Measurements from ENCODE around the gene ACBD3.

The ACBD3 gene

DNA sequence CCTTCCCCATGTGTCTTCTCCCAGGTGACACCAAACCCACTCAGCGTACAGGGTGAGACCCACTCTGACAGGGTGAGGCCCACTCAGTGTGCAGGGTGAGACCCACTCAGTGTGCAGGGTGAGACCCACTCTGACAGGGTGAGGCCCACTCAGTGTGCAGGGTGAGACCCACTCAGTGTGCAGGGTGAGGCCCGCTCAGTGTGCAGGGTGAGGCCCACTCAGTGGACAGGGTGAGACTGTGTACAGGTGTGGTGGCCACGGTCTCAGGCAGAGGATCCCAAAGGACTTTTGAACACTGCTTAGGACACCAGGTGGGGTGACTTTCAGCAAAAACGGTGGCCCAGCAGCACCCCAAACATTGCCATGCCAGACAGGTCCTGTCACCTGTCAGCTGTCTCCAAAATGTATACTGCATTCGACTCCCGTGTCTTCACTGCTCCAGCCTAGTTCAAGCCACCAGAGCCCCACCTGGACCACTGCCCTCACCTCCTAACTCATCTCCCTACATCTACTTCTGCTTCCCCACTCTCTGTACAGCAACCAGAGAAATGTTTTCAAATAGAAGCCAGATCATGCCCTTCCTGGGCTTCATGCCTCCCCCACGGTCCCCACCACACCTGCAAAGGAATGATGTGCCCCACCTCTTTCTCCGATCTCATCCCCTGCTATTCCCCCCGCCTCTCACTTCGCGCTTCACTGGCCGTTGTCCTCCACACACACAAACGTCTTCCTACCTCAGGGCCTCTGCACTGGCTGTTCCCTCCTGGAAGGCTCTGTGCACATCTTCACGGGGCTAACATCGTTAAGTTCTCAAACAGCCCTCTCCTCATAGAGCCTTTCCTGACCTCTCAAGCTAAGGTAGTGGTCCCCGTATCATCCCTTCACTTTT, 52.1 kb downstream of the ACBD3 start:
- no peak for DNase-seq (ENCODE audit: low read depth)

DNA sequence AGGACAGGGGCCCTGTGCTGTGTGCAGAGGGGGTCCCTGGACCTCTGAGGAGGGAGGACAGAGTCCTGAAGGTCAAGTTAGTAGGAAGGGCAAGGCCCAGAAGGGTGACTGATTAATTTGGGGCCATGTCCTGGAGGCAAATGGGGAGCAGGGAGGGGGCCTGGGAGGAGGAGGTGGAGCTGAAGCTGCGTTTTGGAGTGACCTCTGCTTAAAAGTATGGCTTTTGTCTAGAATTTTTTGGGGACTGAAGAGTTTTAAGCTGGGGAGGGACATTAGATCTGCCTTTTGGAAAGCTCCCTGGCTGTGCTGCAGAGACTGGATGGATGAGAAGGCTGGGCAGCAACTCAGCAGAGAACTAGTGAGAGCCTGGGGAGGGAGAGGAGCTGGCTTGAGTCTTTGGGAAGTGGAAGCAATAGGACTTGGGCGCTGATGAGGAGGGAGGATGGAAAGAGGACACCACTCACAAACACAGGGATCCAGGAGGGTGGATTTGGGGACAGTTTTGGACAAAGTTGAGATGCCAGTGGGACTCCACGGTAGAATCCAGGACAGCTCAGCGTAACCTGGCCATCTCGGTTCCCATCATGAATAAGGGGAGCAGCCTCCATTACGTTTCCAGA, 52.9 kb downstream of the ACBD3 start:
- no peak for DNase-seq (ENCODE audit: low read depth)

DNA sequence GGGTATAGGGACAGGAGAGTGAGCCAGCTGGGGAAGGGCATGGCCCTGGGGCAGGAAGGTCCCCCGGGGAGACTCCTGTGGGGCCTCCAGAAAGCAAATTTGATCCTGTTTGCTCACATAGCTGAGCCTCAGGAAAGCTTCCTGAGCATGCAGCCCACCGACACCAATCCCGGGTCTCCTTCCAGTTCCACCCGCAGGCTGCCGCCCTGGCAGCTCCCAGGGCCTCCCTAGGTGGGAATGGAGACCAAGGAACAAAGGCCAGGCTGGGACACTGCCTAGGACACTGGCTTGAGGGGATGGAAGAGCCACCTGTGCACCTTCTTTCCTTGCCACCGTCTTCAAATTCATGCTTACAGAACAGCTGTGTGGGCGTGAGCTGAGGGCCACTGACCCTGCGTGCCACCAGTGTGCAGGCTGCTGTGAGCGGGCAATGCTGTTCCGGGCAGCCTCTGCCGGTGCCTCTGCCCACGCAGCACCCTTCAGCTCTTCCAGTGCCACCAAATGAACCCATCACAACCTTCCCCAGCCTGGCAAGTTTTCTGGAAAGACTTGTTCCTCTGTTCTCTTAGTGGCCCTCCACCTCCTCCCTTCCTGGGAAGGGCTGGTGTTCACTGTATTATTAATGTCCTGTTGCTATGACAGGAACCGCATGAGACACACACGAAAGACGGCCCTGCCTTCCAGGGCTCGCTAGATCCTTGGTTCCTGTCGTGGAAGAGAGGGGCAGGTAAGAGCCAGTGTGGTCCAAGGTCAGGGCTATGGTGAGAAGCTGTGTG, 53.6 kb downstream of the ACBD3 start:
- no peak for DNase-seq (ENCODE audit: low read depth)

- DNase-seq (ENCODE audit: low read depth), result no peak
These were observed 54.9 kb downstream of the ACBD3 start for GRCh38 chr1:226131639-226132038.

- no peak for DNase-seq (ENCODE audit: low read depth)
These were observed 57.3 kb downstream of the ACBD3 start for GRCh38 chr1:226129230-226129629.

GRCh38 chr1:226128487-226129075, 58.0 kb downstream of the ACBD3 start:
- DNase-seq (ENCODE audit: low read depth), result no peak

GRCh38 chr1:226126824-226127569, 59.5 kb downstream of the ACBD3 start:
- DNase-seq (ENCODE audit: low read depth), result no peak

DNA sequence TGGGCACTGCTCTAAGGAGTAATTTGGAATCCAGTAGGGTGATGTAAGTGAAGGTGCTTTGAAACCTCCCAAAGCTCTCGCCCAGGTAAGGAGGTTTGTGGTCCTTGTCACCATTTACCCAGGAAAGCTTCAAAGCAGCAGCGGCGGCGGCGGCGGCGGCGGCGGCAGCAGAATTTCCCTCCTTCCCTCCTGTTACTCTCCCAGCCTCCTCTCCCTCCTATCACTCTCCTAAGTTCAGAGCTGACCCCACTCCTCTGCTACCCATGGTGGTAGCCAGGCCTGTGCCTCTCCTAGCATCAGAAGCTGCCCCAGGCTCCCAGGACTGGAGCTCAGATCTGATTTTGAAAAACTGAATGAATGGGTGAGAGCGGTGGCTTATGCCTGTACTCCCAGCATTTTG, 60.7 kb downstream of the ACBD3 start:
- DNase-seq (ENCODE audit: low read depth), result no peak

- DNase-seq (ENCODE audit: low read depth), result peak; percentile 87
These were observed 61.4 kb downstream of the ACBD3 start for GRCh38 chr1:226125097-226125630.

- no peak for DNase-seq (ENCODE audit: low read depth)
These were observed 62.7 kb downstream of the ACBD3 start for GRCh38 chr1:226123591-226124471.

- DNase-seq (ENCODE audit: low read depth), result no peak
These were observed 63.4 kb downstream of the ACBD3 start for GRCh38 chr1:226123212-226123560.

DNA sequence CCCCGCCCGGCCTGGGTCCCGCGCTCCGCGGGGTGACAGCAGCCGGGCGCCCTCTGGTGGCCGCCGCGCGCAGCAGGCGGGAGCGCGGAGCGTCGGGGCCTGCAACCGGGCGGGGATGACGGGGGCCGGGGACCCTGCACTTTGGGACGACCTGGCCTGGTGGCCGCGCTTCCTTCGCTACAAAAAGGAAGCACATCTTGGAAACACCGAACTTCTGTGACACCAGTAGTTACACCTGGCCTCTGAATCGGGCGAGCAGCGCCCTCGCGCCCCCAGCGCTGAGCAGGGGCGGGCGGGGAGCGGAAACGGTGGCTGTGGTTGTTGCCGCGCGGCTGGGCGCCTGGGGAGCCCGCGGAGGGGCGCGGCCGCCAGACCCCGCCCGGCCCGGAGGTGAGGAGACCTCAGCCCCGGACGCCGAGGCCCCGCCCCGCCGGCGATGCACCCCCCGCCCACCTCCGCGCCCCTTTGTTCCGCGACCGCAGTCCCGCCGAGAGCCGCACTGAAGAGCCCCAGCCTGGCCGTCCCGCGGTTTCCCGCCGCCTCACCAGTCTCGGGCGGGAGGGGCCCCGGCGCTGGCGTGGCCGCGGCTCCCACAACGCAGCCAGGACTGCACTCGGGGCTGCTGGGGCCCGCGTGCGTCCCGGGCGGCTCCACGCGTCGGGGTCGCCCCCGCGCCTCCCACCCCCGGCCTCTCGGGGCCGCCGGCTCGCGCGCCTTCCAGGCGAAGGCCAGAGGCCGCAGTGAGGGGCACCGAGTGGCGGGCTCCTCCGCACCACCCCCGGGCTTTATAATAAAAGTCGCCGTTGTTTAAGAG, 64.7 kb downstream of the ACBD3 start:
- peak; percentile 61 for DNase-seq (ENCODE audit: low read depth)

DNA sequence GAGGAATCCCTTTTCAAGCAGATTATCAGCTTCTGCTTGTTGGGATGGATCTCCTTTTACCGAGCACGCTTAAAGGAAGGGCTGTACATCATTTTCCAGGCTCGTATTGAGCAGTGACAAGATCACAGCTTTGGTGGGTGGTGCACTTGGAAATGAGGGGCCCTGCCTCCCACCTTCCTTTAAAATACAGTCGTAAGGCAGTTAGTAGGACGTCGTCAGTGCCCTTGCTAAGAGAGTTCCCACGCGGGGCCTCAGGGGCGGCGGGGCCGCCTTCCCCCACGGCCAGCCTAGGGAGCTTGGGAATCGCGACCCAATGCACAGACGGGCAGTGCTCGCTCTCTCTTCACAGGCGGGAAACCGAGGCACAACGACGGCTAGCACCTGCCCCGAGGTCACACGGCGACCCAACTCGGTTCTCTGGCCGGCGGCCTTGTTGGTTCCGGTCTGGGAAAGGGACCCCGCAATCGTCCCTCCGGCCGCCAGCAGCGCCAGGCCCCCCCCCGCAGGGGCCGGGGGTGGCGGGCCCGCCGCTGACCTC, 65.4 kb downstream of the ACBD3 start:
- DNase-seq (ENCODE audit: low read depth), result no peak

DNA sequence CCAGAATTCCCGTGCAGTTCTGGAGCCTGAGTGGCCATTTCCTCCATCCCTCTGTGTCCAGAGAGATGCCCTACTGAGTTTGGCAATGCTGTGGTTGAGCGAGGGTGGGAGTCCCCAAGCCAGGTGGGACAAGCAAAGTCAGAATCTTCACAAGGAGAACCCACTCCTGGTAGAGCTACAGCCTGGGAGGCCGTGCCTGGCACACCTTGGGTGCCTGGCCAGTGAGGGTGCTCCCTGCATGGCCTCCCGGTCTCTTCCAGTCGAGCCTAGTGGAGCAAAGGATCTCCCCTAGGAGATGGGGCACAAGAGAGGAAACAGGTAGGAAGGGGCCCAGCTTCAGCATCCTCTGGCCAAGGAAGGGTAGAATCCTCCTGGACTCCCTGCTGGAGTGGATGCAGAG, 66.1 kb downstream of the ACBD3 start:
- DNase-seq (ENCODE audit: low read depth), result no peak

DNA sequence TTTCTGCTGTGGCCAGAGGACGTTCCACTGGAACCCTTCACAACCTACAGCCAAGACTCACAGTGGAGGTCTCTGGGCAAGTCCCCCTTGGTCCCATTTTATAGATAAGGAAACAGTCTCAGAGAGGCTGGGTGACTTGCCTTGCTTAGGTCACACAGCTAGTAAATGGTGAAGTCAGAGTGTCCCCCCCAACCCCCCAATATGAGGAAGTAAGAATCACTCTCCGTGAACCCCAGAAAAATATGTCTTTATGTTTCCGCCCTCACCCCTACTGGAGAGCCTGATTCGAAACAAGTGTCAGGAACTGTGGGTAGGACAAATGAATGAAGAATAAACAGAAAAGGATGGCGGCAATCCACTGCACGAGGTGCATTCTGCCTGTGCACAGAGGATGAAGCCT, 67.4 kb downstream of the ACBD3 start:
- DNase-seq (ENCODE audit: low read depth), result no peak

DNA sequence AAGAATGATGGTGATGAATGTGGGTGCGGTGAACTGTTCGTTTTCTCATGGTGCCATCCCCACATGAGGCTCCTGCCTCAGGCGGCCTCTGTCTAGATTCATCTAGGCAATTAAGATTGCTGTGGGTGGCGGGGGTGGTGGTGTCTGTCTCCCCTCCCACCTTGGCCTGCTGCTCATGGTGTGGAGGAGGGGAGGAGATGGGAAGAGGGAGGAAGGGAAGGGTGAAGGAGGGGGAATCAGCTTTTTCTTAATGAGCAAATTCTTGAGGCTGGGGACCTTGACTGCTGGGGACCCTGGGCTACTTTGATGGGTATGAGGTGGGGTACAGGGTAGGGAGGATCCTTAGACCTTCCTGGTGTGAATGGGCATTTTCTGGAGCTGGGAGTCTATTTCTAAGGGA, 68.2 kb downstream of the ACBD3 start:
- DNase-seq (ENCODE audit: low read depth), result no peak

- DNase-seq (ENCODE audit: low read depth), result no peak
These were observed 69.2 kb downstream of the ACBD3 start for GRCh38 chr1:226117330-226117729.

GRCh38 chr1:226116673-226117072, 69.9 kb downstream of the ACBD3 start:
- DNase-seq (ENCODE audit: low read depth), result no peak

DNA sequence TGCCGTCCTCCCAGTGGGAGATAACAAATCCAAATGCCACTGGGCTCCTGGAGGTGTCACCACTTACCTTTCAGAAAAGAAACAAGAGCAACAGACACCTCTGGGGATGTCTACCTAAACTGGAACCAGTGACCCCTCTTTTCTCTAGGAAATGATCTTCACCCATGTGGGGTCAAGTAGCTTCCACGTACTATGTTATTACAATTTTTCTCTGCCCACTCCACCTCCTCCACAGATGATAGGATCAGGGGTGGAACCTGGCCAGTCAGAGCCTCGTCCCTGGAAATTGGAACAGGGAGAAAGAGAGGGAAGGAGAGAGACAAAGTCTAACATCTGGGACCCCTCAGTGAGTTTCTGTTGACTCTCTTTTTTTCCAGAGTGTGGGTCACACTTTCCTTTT, 73.9 kb downstream of the ACBD3 start:
- no peak for DNase-seq (ENCODE audit: low read depth)
